Effector memory CD8-positive, alpha-beta T cell (primary cell): ENCODE data around the gene NKIRAS1.
A peak's percentile ranks its signal among the peaks of the same experiment; 100 is the strongest.

Experiments used
- ATAC-seq: fragments of 150-1000 bp; cut with Tn5 transposase; replicated peaks from 2 replicates; pipeline ENCODE4 v1.10.0; 2021; ENCODE audit warnings: mild to moderate bottlenecking, moderate library complexity
- DNase-seq, 3 experiments: peaks; one replicate each; pipeline ENCODE4 v3.0.0; 2021
- H3K27ac Mint-ChIP-seq, 2 donors: one replicate each; pipeline ENCODE4 v1.8.0; 2022; ENCODE audit warnings: mild to moderate bottlenecking in 2 of 2, mixed read lengths in 2 of 2, moderate library complexity in 2 of 2
- H3K27me3 Mint-ChIP-seq, 2 donors: one replicate each; pipeline ENCODE4 v1.8.0; 2022; ENCODE audit warnings: mixed read lengths in 2 of 2
- H3K36me3 Mint-ChIP-seq: one replicate; pipeline ENCODE4 v1.8.0; 2022; ENCODE audit warnings: mild to moderate bottlenecking, moderate library complexity, mixed read lengths; ENCODE audit not compliant: insufficient read depth
- H3K4me1 Mint-ChIP-seq, 2 donors: one replicate each; pipeline ENCODE4 v1.8.0; 2022; ENCODE audit warnings: low read depth in 2 of 2, mixed read lengths in 2 of 2
- H3K4me3 Mint-ChIP-seq, 2 donors: one replicate each; pipeline ENCODE4 v1.8.0; 2022; ENCODE audit warnings: mild to moderate bottlenecking in 2 of 2, mixed read lengths in 2 of 2, moderate library complexity in 2 of 2
- H3K9me3 Mint-ChIP-seq, 2 donors: one replicate each; pipeline ENCODE4 v1.8.0; 2022; ENCODE audit warnings: mixed read lengths in 2 of 2
- total RNA-seq, 9 experiments: gene quantifications; one replicate each; lab custom pipeline; 2026; lab: John Stamatoyannopoulos, UW

The NKIRAS1 gene
- total RNA-seq = 3.4 to 9.7 (median 6.9) reads per million in 9 experiments

DNA sequence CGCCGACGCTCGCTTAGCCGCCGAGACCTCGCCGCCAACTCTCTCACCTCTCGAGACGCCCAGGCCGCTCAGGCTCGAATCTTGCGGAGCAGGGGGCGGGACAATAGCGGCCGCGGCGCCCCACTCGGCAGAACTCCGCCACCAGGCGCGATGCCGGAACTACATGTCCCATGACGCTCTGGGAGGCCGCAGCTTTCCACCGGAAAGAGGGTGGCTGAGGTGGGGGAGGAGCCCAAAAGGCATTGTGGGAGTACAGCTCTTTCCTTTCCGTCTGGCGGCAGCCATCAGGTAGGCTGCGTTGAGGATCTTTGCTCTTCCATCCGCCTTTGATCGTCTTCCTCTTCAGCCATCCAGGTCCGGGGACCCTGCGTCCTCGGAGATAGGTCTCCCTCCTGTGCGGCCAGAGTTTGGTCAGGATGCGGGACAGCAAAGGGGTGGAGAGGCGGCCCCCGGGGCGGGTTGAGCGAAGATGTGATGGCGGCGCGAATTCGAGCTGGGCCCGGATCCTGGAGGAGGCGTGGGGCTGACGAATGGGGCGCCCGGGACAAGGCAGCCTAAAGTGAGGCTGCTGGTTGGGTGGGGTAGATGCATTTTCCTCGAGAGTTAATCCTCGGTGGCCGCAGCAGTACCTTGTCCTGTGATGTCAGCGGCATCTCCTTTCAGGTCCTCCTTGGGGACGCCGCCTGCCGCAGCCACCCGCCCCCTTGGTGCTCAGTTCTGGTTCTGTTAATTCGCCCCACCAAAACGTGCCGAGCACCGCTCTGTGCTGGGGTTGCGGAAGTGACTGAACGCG, at the start of gene NKIRAS1, which contains the start of gene RPL15:
TSS of gene NKIRAS1 (minus strand) at position 105 of the 793 bp plus-strand sequence. CDS start 6,086 bp downstream, outside the sequence.
TSS of gene RPL15 (plus strand) at position 247 of the 793 bp plus-strand sequence. CDS start 728 bp downstream, outside the sequence.
- peaks cover 54% of the 10 kb centered on the region for H3K36me3 Mint-ChIP-seq
- peak; percentile 90 for ATAC-seq
- peak within 1 kb of the TSS; percentile 98 to 99 for H3K4me3 Mint-ChIP-seq
- peak; percentile 96 to 97 (median 96) for DNase-seq
- H3K27ac Mint-ChIP-seq = peak within 1 kb of the TSS; percentile 98
- no peaks in the 10 kb centered on the region for H3K27me3 Mint-ChIP-seq
- peaks cover 35 to 44% of the 10 kb centered on the region in 2 donors for H3K4me1 Mint-ChIP-seq
- H3K9me3 Mint-ChIP-seq = no peaks in the 10 kb centered on the region

DNA sequence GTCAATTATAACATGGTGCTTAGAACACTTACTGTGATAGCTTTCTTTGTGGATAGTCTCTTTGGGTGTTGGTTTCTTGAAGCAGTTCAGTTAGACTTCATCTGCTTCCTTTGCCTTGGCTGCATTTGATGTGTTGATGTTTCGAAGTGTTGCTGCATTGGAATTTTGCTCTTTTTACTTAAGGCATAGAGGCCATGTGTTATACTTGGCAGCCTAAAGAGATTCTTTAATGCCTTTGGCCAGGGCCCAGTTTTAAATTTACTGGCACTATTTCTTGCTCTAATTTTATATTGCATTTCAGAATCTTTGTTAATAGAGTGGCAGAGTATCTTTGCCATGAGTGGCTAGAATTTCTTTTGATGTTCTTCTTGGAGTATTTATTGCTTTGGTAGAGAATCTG, 49.5 kb upstream of the NKIRAS1 start:
- no peak for ATAC-seq
- Mint-ChIP-seq H3K27me3 (no peaks in the 10 kb centered on the region), H3K4me1 (peaks cover 21 to 28% of the 10 kb centered on the region in 2 donors), H3K9me3 (no peaks in the 10 kb centered on the region), H3K4me3 (no peak overlapping the region), H3K27ac (peak overlapping the region; percentile 60 to 87), H3K36me3 (peaks cover 100% of the 10 kb centered on the region)
- no peak for DNase-seq

- no peaks in the 10 kb centered on the region for H3K9me3 Mint-ChIP-seq
- H3K27me3 Mint-ChIP-seq = no peaks in the 10 kb centered on the region
- peaks cover 18 to 27% of the 10 kb centered on the region in 2 donors for H3K4me1 Mint-ChIP-seq
- peaks cover 100% of the 10 kb centered on the region for H3K36me3 Mint-ChIP-seq
- no peak for DNase-seq
- no peak for ATAC-seq
- no peak overlapping the region for H3K4me3 Mint-ChIP-seq
- peak overlapping the region in 1 of 2 donors; percentile 82 for H3K27ac Mint-ChIP-seq
Observed at GRCh38 chr3:23964537-23965235, 47.9 kb upstream of the NKIRAS1 start.

DNA sequence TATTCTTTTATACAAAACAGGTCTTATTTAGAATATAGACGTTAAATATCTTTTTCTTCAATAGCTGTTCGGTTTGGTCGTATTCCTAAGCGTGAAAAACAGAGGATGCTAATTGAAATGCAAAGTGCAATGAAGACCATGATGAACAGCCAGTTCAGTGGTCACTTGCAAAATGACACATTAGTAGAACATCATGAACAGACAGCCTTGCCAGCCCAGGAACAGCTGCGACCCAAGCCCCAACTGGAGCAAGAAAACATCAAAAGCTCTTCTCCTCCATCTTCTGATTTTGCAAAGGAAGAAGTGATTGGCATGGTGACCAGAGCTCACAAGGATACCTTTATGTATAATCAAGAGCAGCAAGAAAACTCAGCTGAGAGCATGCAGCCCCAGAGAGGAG, 45.1 kb upstream of the NKIRAS1 start:
- Mint-ChIP-seq H3K4me1 (peaks cover 19 to 37% of the 10 kb centered on the region in 2 donors), H3K27ac (no peak overlapping the region), H3K9me3 (no peaks in the 10 kb centered on the region), H3K4me3 (no peak overlapping the region), H3K27me3 (no peaks in the 10 kb centered on the region), H3K36me3 (peaks cover 99% of the 10 kb centered on the region)
- no peak for ATAC-seq
- no peak for DNase-seq

GRCh38 chr3:23961066-23961465, 44.3 kb upstream of the NKIRAS1 start:
- DNase-seq (no peak), ATAC-seq (no peak)
- Mint-ChIP-seq H3K4me1 (peaks cover 22 to 38% of the 10 kb centered on the region in 2 donors), H3K9me3 (no peaks in the 10 kb centered on the region), H3K27me3 (no peaks in the 10 kb centered on the region), H3K36me3 (peaks cover 99% of the 10 kb centered on the region), H3K4me3 (no peak overlapping the region), H3K27ac (peak overlapping the region; percentile 23 to 38)

- DNase-seq = no peak
- no peak overlapping the region for H3K4me3 Mint-ChIP-seq
- peaks cover 20 to 33% of the 10 kb centered on the region in 2 donors for H3K4me1 Mint-ChIP-seq
- H3K9me3 Mint-ChIP-seq = no peaks in the 10 kb centered on the region
- peak overlapping the region; percentile 23 to 38 for H3K27ac Mint-ChIP-seq
- H3K36me3 Mint-ChIP-seq = peaks cover 99% of the 10 kb centered on the region
- no peak for ATAC-seq
- H3K27me3 Mint-ChIP-seq = no peaks in the 10 kb centered on the region
Observed at GRCh38 chr3:23960649-23961048, 43.9 kb upstream of the NKIRAS1 start.

DNA sequence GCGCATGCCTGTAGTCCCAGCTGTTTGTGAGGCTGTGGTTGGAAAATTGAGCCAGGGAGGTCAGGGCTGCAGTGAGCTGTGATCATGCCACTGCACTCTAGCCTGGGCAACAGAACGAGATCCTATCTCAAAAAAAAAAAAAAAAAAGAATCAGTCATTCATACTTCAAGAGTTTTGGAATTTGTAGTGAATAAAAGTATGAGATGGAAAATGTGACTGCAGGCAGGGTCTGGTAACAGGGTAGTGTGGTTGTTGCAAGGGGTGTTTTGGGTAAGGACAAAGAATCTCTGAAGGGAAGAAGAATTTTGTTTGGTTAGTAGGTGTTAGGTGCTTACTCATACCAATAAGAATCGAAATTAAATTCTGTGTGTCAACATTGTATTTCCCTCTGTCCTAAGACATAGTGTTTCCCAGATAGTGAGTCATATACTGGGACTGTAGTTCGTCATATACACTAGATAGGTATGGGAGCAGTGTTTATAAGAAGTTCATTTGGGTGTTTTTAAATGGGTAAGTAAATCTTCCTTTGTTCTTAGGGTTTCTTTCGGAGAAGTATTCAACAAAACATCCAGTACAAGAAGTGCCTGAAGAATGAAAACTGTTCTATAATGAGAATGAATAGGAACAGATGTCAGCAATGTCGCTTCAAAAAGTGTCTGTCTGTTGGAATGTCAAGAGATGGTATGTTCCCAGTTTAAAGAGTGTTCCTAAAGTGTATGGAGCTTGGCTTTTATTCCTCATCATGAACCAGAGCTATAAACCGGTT, 42.5 kb upstream of the NKIRAS1 start:
- peak overlapping the region; percentile 44 to 81 for H3K27ac Mint-ChIP-seq
- H3K9me3 Mint-ChIP-seq = no peaks in the 10 kb centered on the region
- DNase-seq (no peak), ATAC-seq (peak; percentile 51)
- H3K27me3 Mint-ChIP-seq = no peaks in the 10 kb centered on the region
- H3K4me3 Mint-ChIP-seq = no peak overlapping the region
- H3K4me1 Mint-ChIP-seq = peaks cover 25 to 39% of the 10 kb centered on the region in 2 donors
- peaks cover 94% of the 10 kb centered on the region for H3K36me3 Mint-ChIP-seq

DNA sequence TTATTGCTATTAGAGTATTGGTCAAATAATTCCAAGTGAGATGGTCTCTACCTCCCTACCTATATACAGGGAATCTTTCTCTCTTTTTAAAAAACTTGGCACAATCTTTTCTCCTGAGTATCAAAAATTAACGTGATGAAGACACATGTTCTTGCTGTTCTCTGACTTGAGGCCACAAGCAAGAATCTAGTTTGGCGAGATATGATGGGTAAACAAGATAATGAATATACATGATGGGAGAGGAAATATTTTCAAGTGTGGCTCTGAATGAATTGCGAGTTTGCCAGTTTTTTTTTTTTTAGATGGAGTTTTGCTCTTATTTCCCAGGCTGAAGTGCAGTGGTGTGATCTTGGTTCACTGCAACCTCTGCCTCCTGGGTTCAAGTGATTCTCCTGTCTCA, 39.9 kb upstream of the NKIRAS1 start:
- Mint-ChIP-seq H3K9me3 (no peaks in the 10 kb centered on the region), H3K4me1 (peaks cover 26 to 49% of the 10 kb centered on the region in 2 donors), H3K4me3 (no peak overlapping the region), H3K27me3 (no peaks in the 10 kb centered on the region), H3K36me3 (peaks cover 78% of the 10 kb centered on the region), H3K27ac (peak overlapping the region in 1 of 2 donors; percentile 81)
- DNase-seq (no peak), ATAC-seq (no peak)

GRCh38 chr3:23954144-23954543, 37.4 kb upstream of the NKIRAS1 start:
- no peaks in the 10 kb centered on the region for H3K9me3 Mint-ChIP-seq
- H3K36me3 Mint-ChIP-seq = peaks cover 70% of the 10 kb centered on the region
- DNase-seq (no peak), ATAC-seq (no peak)
- H3K27ac Mint-ChIP-seq = peak overlapping the region in 1 of 2 donors; percentile 49
- peak overlapping the region in 1 of 2 donors; percentile 4 for H3K4me3 Mint-ChIP-seq
- no peaks in the 10 kb centered on the region for H3K27me3 Mint-ChIP-seq
- H3K4me1 Mint-ChIP-seq = peaks cover 48 to 64% of the 10 kb centered on the region in 2 donors

GRCh38 chr3:23953523-23953922, 36.7 kb upstream of the NKIRAS1 start:
- H3K36me3 Mint-ChIP-seq = peaks cover 70% of the 10 kb centered on the region

DNA sequence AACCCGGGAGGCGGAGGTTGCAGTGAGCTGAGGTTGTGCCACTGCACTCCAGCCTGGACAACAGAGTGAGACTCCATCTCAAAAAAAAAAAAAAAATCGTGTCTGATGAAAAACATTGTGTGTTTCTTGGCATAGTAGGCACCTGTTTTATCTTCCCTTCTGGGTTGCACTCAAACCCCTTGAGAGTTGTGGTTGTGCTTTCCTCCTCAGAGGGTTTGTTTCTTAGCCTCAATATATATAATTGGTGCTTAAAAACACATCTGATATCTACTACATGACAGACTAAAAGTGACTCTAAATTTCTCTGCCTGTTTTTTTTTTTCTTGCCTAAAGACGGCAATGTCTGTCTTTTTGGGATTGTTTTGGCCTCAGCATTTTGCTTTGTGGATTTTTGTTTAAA, 35.9 kb upstream of the NKIRAS1 start:
- no peak for ATAC-seq

More at GRCh38 chr3:23953523-23953922, 36.7 kb upstream of the NKIRAS1 start:
- Mint-ChIP-seq H3K9me3 (no peaks in the 10 kb centered on the region), H3K4me3 (no peak overlapping the region), H3K27me3 (no peaks in the 10 kb centered on the region), H3K4me1 (peaks cover 49 to 58% of the 10 kb centered on the region in 2 donors), H3K27ac (no peak overlapping the region)
- no peak for ATAC-seq
- DNase-seq = no peak

GRCh38 chr3:23950293-23950692, 33.5 kb upstream of the NKIRAS1 start:
- H3K4me1 Mint-ChIP-seq = peaks cover 52 to 60% of the 10 kb centered on the region in 2 donors
- H3K36me3 Mint-ChIP-seq = peaks cover 71% of the 10 kb centered on the region
- peak overlapping the region; percentile 61 to 64 for H3K4me3 Mint-ChIP-seq
- no peaks in the 10 kb centered on the region for H3K9me3 Mint-ChIP-seq
- H3K27ac Mint-ChIP-seq = peak overlapping the region; percentile 51 to 88
- DNase-seq (no peak), ATAC-seq (no peak)
- H3K27me3 Mint-ChIP-seq = no peaks in the 10 kb centered on the region

More for the DNA sequence above, 35.9 kb upstream of the NKIRAS1 start:
- Mint-ChIP-seq H3K4me1 (peaks cover 52 to 60% of the 10 kb centered on the region in 2 donors), H3K4me3 (peak overlapping the region in 1 of 2 donors; percentile 26), H3K36me3 (peaks cover 71% of the 10 kb centered on the region), H3K27me3 (no peaks in the 10 kb centered on the region), H3K27ac (peak overlapping the region; percentile 51 to 88), H3K9me3 (no peaks in the 10 kb centered on the region)
- DNase-seq = no peak

DNA sequence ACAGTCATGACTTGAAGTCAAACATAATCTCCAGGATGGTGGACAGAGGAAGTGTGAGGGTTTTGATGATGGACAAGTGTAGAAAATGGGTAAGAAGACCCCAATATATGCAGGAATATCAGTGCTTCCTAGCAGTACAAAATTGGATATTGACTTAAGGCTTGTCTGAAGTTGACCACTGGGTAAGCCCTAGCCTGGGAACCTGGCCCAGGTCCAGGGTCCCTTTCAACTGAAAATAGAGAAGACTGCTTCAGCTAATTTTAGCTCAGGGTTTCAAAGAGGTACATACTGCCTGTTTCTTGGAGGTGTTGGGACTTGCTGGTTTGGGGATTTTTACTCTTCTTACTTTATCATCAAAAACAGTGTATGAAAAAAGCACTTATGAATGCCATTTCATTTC, 33.0 kb upstream of the NKIRAS1 start:
- H3K36me3 Mint-ChIP-seq = peaks cover 71% of the 10 kb centered on the region
- DNase-seq (no peak), ATAC-seq (no peak)
- H3K27ac Mint-ChIP-seq = peak overlapping the region; percentile 51 to 88
- H3K9me3 Mint-ChIP-seq = no peaks in the 10 kb centered on the region
- H3K27me3 Mint-ChIP-seq = no peaks in the 10 kb centered on the region
- H3K4me1 Mint-ChIP-seq = peaks cover 50 to 55% of the 10 kb centered on the region in 2 donors
- peak overlapping the region; percentile 61 to 64 for H3K4me3 Mint-ChIP-seq
